K562 (cell line): ENCODE measurements around the gene RPLP2. TPM values are rescaled to one million over a fixed set of nuclear protein-coding genes. Genes with fewer than 3 reads are reported as not detected.

ENCODE experiments used
- BHLHE40 ChIP-seq: IDR thresholded peaks from 2 replicates; pipeline ENCODE4 v1.6.1; 2011; ENCODE audit warnings: low read length, improper control_type of control experiment
- BRCA1 ChIP-seq, 2 experiments: fragments of 450-650 bp in 1 of 2; sonication (generic) in 1 of 2; formaldehyde crosslinking in 1 of 2; IDR thresholded peaks; 2 replicates each; pipeline versions ENCODE4 v1.5.0 to v1.6.1; 2017 to 2020; ENCODE audit warnings: mild to moderate bottlenecking in 1 of 2, missing genetic modification reagents in 1 of 2
- ETS1 ChIP-seq: conservative IDR thresholded peaks from 2 replicates; pipeline ENCODE4 v1.6.1; 2011; ENCODE audit warnings: low read depth, mild to moderate bottlenecking, low read length; ENCODE audit not compliant: control insufficient read depth
- HMG20B ChIP-seq: fragments of 250-450 bp; sonication (Bioruptor Pico); IDR thresholded peaks from 2 replicates; pipeline ENCODE4 v1.5.0; 2021; ENCODE audit warnings: mild to moderate bottlenecking
- MAX ChIP-seq: sonication (generic); formaldehyde crosslinking; IDR thresholded peaks from 2 replicates; pipeline ENCODE4 v1.9.0; 2022; ENCODE audit warnings: mild to moderate bottlenecking, missing genetic modification reagents
- MBD2 ChIP-seq: sonication (generic); IDR thresholded peaks from 2 replicates; pipeline ENCODE4 v1.6.1; 2016; ENCODE audit warnings: low read depth, borderline replicate concordance
- NR1H2 ChIP-seq: sonication (generic); formaldehyde crosslinking; IDR thresholded peaks from 2 replicates; pipeline ENCODE4 v1.4.0; 2020; ENCODE audit warnings: mild to moderate bottlenecking, missing genetic modification reagents
- RFX1 ChIP-seq: fragments of 450-650 bp; IDR thresholded peaks from 2 replicates; pipeline ENCODE4 v1.6.1; 2016; ENCODE audit warnings: mild to moderate bottlenecking, moderate library complexity
- ZBTB33 ChIP-seq: sonication (generic); formaldehyde crosslinking; IDR thresholded peaks from 2 replicates; pipeline ENCODE4 v1.8.1; 2023; ENCODE audit warnings: mild to moderate bottlenecking, missing genetic modification reagents
- ZNF239 ChIP-seq: fragments of 250-450 bp; sonication (Bioruptor Pico); IDR thresholded peaks from 2 replicates; pipeline ENCODE4 v1.4.0; 2020; ENCODE audit warnings: mild to moderate bottlenecking
- ZNF75A ChIP-seq: fragments of 450-650 bp; formaldehyde crosslinking; IDR thresholded peaks from 2 replicates; pipeline ENCODE4 v1.4.0; 2020; ENCODE audit warnings: mild to moderate bottlenecking
- polyA plus RNA-seq, 8 experiments: library from polyadenylated mRNA; depleted of rRNA in 4 of 8; stranded (reverse) in 5 of 8; unstranded in 3 of 8; fragments of >200 nt; fragmentation: Nextera tagmentation in 2 of 8; fragmentation: Illumina TruSeq in 1 of 8; extraction: Ambion mirVana in 2 of 8; extraction: Trizol in 1 of 8; gene quantifications; 2 replicates each; pipeline versions ENCODE4 v1.2.1 to v1.2.3, GENCODE V29; 2011 to 2014; ENCODE audit warnings: inconsistent platforms in 1 of 8, missing spikeins in 1 of 8
- total RNA-seq, 7 experiments: library from RNA; depleted of rRNA in 6 of 7; stranded (reverse); fragments of >200 nt in 6 of 7; fragmentation: Illumina TruSeq in 2 of 7; extraction: Trizol in 2 of 7; gene quantifications; 2 replicates each; pipeline versions ENCODE4 v1.2.1 to v1.2.3, GENCODE V29; 2011 to 2021; ENCODE audit warnings: low replicate concordance in 1 of 7
- TF ChIP-seq, protein P1 (sequence below), 3 experiments: fragments of 200-800 bp in 1 of 3; sonication (Bioruptor generic) in 1 of 3; sonication (generic) in 1 of 3; formaldehyde crosslinking in 1 of 3; IDR thresholded peaks; 2 replicates each; pipeline versions ENCODE4 v1.6.1 to v1.8.0; 2016 to 2022; ENCODE audit warnings: mild to moderate bottlenecking in 2 of 3, missing compliant biosample characterization in 2 of 3, missing genetic modification characterization in 2 of 3, missing genetic modification reagents in 1 of 3
- TF ChIP-seq, protein P2 (sequence below): sonication (generic); formaldehyde crosslinking; IDR thresholded peaks from 2 replicates; pipeline ENCODE4 v1.4.0; 2020; ENCODE audit warnings: mild to moderate bottlenecking, missing genetic modification reagents
- TF ChIP-seq, protein P3 (sequence below): fragments of 250-450 bp; sonication (Bioruptor Pico); IDR thresholded peaks from 2 replicates; pipeline ENCODE4 v1.9.0; 2021; ENCODE audit warnings: mild to moderate bottlenecking
- TF ChIP-seq, protein P4 (sequence below): sonication (generic); formaldehyde crosslinking; IDR thresholded peaks from 2 replicates; pipeline ENCODE4 v1.5.0; 2020; ENCODE audit warnings: missing genetic modification reagents

Gene RPLP2
- total and polyA plus RNA-seq, 9 of the 15 experiments (the other 6 are each of a cell fraction or from before 2014, with no cell fraction given), result 528 to 3,807 (median 1,633) TPM

- TF ChIP-seq, protein P1, sequence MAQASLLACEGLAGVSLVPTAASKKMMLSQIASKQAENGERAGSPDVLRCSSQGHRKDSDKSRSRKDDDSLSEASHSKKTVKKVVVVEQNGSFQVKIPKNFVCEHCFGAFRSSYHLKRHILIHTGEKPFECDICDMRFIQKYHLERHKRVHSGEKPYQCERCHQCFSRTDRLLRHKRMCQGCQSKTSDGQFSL (CRISPR knock-in tag; IDR thresholded peaks at IDR 0.05), result peak; percentile 41; the same call in 1 of the 2 replicates
- TF ChIP-seq, protein P1 (tag; IDR thresholded peaks at IDR 0.05), result 0 out of 4 replicates have a peak, but pooled peaks of 1 of the 2 experiments have one; percentile 46
- TF ChIP-seq, protein P2, sequence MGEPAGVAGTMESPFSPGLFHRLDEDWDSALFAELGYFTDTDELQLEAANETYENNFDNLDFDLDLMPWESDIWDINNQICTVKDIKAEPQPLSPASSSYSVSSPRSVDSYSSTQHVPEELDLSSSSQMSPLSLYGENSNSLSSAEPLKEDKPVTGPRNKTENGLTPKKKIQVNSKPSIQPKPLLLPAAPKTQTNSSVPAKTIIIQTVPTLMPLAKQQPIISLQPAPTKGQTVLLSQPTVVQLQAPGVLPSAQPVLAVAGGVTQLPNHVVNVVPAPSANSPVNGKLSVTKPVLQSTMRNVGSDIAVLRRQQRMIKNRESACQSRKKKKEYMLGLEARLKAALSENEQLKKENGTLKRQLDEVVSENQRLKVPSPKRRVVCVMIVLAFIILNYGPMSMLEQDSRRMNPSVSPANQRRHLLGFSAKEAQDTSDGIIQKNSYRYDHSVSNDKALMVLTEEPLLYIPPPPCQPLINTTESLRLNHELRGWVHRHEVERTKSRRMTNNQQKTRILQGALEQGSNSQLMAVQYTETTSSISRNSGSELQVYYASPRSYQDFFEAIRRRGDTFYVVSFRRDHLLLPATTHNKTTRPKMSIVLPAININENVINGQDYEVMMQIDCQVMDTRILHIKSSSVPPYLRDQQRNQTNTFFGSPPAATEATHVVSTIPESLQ (CRISPR knock-in tag), result no peak
- TF ChIP-seq, protein P3, sequence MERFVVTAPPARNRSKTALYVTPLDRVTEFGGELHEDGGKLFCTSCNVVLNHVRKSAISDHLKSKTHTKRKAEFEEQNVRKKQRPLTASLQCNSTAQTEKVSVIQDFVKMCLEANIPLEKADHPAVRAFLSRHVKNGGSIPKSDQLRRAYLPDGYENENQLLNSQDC, result no peak
- TF ChIP-seq BRCA1 (IDR thresholded peaks at IDR 0.05) (no peak), BRCA1 (CRISPR knock-in tag; IDR thresholded peaks at IDR 0.05) (no peak), HMG20B (no peak), ZNF75A (CRISPR knock-in tag) (no peak), MBD2 (no peak), RFX1 (peak; percentile 90), MAX (0 out of 2 replicates have a peak, but pooled peaks have one; percentile 26), BHLHE40 (peak; percentile 80), NR1H2 (CRISPR knock-in tag) (no peak), ZNF239 (CRISPR knock-in tag) (no peak), ZBTB33 (peak; percentile 15; the same call in 1 of the 2 replicates), ETS1 (no peak)
- TF ChIP-seq, protein P4, sequence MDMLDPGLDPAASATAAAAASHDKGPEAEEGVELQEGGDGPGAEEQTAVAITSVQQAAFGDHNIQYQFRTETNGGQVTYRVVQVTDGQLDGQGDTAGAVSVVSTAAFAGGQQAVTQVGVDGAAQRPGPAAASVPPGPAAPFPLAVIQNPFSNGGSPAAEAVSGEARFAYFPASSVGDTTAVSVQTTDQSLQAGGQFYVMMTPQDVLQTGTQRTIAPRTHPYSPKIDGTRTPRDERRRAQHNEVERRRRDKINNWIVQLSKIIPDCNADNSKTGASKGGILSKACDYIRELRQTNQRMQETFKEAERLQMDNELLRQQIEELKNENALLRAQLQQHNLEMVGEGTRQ (CRISPR knock-in tag), result peak; percentile 45
Observed at GRCh38 chr11:844693-845644, 35.2 kb downstream of the RPLP2 start (continued).
